Ovary (tissue), 3 donors: ENCODE measurements around the gene PPP1R37.

Experiments
- EP300 ChIP-seq: sonication (generic); formaldehyde crosslinking; IDR thresholded peaks from one replicate; pipeline ENCODE4 v1.6.1; 2017; ENCODE audit warnings: antibody characterized with exemption
- TF ChIP-seq, protein P1 (sequence below), 3 donors: fragments of 450-650 bp in 2 of 3; fragments of 200-600 bp in 1 of 3; IDR thresholded peaks; one replicate each; pipeline versions ENCODE4 v1.5.1 to v1.8.0; 2016 to 2022; ENCODE audit warnings: antibody characterized with exemption in 3 of 3, mild to moderate bottlenecking in 1 of 3
- donor health status: DM: no; HTN: no; CAD: no.

DNA sequence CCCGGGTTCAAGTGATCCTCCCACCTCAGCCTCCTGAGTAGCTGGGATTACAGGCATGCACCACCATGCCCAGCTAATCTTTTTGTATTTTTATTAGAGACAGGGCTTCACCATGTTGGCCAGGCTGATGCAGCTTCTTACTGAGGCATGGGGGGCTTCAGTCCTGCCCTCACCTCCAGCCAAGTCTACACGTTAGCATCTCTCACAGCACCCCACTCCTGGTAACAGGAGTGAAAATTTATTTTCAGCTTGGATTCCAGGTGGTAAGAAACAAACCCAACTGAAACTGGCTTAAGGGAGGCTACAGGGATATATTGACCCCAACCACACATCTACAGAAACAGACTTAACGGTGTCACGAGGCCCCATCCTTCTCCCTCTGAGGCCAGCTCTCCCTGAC lies 57.2 kb downstream of the PPP1R37 start:
- TF ChIP-seq, protein P1, sequence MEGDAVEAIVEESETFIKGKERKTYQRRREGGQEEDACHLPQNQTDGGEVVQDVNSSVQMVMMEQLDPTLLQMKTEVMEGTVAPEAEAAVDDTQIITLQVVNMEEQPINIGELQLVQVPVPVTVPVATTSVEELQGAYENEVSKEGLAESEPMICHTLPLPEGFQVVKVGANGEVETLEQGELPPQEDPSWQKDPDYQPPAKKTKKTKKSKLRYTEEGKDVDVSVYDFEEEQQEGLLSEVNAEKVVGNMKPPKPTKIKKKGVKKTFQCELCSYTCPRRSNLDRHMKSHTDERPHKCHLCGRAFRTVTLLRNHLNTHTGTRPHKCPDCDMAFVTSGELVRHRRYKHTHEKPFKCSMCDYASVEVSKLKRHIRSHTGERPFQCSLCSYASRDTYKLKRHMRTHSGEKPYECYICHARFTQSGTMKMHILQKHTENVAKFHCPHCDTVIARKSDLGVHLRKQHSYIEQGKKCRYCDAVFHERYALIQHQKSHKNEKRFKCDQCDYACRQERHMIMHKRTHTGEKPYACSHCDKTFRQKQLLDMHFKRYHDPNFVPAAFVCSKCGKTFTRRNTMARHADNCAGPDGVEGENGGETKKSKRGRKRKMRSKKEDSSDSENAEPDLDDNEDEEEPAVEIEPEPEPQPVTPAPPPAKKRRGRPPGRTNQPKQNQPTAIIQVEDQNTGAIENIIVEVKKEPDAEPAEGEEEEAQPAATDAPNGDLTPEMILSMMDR (IDR thresholded peaks at IDR 0.05) = no peak
- no peak for TF ChIP-seq EP300
